C1 segment of cervical spinal cord (tissue), 14 donors: ENCODE data around the gene LBH.
A peak's percentile ranks its signal among the peaks of the same experiment; 100 is the strongest.

Experiments
- DNase-seq, 14 donors: peaks; one replicate each; lab custom pipeline; 2025; lab: John Stamatoyannopoulos, UW

LBH gene

DNA sequence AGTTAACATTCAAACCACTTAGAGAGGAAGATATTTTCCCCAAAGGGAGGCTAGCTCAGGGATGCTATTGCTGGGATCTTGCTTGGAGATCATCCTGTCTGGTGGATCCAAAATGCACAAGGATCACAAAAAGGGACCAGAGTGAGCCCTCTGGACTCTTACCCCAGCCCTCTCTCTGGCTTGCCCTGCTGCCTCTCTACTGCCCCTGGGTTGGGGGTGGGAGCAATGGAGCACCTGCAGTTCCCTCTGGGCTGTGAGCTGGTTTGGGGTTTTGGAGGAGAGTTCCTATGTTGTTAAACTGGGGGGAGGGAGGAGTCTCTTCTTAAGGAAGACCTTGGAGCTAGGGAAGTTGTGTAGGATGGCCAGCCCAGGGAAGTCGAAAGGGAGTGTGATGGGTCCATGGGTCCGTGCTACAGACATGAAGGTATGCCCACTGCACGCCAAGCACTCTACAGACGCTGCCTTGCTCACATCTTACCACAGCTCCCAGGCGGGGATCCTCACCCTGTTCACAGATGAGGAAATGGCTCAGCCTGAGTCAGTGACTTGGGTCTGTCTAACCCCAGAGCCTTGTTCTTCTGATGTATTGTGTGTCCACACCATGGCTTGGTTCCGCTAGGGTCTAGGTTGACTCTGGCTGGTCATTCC lies 3.8 kb downstream of the LBH start:
- no peak for DNase-seq

DNA sequence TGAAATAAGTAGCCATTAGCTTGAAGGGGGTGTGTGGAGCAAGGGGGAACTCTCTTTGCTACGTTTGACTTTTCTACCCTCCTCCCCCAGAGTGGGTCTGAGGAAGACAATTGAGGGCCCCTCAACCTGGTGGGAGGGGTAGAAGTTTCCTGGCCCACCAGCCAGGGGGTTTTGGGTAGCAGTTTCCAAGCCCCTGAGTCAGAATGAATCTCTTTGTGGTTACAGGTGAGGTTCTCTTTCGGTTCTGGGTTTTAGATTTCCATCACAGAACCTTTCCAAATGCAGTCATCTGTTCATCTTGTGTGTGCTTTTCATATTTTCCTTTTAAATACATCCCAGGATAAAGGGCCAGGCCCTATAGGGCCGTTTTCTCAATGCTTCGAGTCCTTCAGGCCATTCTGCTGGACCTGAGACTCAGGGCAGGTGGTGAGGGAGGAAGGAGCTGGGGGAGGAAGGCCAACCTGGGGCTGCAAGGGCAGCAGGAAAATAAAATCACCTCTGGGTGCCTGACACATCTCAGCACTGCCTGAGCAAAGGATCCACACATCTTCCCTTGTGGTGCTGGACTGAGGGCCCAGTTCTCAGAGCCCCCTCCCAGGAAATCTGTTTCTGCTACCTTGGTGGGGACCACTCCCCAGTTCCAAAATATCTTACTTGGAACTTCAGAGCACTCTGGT lies 4.7 kb downstream of the LBH start:
- no peak for DNase-seq

DNA sequence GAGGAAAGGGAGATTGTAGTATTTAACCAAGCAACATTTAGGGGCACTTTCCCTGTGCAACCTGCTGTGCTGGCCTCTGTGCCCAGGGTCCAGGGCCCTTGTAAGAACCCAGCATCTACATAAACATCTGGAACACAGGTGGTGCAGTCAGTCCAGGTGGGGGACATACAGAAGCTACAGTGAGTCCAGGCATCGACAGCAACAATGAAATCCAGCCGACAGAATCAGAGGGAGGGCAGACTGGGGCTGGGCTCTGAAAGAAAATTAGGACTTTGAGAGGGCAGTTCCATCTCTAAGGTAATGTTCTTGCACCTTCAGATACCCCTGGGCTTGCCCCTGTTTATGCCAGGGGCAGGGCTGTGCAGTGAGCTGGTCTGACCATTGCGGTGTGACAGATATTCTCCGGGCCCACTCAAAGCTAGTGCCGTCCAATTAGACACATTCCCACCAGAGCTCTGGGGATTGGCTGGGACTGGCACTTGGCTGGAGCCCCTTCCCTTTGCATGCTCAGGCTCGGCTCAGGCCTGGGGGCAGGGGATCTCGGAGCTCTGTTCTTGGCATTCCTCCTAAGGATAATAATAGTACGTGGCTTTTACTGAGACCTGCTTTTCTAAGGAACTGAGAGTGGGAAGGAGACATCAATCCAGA lies 5.4 kb downstream of the LBH start:
- no peak for DNase-seq

DNA sequence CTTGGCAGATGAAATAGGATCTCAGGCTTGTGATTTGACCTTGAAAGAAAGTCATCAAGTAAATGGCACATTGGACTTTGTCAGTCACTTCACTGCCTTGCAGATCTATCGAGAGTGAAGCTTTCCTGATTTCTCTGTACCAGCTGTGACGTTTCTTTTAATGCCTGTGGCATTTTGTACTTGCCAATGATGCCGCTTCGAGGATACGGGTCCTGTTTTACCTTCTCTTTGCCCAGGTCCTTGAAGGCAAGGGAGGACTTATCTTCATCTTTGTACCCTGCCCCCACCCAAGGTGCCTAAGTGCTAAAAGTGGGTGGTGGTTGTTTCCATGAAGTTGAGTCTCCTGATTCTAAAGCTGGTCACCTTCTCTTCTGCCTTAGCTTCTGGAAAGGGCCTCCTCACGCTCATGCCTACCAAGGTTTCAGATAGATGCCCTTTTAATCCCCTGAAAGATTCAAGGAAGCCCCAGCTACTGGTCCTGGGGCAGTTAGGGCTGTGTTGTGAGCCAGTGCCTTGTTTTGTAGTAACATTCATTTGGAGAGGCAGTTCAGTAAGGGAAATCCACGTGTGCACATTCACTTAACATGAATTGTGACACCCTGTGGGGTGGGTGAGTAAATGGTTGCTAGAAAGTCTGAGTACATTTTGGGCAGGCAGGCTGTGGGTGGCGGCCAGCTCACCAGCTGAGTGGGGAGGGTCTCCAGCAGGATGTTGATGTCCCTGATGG lies 6.1 kb downstream of the LBH start:
- DNase-seq, result no peak

DNA sequence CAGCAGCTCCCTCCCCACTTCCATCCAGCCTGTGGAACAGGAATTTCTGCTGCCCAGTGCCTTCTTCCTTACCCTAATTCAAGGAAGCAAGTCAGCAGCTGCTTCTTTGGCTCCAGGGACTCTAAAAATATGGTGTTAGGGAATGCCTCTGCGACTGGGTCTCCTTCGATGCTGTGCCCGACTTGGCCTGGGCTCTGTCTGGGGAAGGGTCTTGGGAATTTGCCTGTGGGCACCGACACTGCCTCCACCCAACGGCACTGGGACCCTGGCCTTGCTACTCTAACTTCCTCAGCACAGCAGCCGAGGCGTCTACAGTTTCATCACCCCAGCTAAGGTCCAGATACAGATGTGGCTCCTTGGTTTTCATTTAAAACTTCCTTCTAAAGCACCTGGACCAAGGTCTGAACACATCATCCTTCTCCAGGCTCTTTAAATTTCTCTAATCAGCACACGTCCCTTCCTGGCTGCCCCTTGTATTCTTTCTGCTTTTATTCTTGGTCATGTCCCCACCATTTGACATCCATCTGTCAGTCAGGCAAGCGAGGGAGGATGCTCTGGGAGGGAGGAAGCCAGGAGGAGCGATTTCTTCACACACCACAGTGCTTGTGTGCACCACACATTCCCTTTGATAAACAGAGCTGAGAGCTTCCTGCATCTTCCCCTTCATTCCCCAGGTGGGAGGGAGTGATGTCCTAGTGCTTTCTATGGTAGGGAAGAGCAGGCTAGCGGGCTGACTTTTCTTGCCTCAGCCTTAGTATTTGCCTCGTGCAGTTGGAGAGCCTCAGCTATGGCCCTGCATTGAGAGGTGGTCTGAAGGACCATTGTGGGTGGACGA lies 6.8 kb downstream of the LBH start:
- DNase-seq, result no peak

DNA sequence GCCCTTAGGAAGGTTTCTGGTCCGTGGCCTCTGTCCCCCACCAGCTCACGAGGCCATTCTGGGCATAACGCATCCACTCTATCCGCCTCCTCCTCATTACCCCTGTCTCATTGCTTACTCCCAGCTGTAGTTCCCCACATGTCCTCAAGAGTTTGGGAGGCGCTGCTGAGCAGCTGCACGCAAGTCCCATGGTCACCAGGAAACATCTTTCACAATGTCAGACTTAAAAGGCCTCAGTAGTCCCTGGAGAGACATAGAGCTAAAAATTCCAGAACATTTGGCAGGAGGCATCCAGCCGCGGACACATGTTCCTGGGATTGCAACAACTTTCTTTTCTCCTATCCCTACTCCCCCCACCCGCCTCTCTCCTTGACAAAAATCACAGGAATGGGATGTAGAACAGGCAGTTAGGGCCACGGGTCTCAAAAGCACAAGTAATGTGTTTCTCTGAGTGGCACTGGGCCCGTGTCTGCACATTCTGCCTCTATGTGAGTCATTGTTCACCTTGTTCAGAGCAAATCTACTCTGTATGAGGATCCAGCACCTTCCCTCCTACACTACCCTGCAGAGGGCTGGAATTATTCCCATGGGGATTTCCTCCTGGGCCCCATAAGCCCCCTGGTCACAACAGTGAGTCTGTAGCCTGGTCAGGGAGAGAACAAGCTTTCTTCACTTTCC lies 8.1 kb downstream of the LBH start:
- peak in 3 of 14 donors; percentile 5 to 27 (median 13) for DNase-seq

DNA sequence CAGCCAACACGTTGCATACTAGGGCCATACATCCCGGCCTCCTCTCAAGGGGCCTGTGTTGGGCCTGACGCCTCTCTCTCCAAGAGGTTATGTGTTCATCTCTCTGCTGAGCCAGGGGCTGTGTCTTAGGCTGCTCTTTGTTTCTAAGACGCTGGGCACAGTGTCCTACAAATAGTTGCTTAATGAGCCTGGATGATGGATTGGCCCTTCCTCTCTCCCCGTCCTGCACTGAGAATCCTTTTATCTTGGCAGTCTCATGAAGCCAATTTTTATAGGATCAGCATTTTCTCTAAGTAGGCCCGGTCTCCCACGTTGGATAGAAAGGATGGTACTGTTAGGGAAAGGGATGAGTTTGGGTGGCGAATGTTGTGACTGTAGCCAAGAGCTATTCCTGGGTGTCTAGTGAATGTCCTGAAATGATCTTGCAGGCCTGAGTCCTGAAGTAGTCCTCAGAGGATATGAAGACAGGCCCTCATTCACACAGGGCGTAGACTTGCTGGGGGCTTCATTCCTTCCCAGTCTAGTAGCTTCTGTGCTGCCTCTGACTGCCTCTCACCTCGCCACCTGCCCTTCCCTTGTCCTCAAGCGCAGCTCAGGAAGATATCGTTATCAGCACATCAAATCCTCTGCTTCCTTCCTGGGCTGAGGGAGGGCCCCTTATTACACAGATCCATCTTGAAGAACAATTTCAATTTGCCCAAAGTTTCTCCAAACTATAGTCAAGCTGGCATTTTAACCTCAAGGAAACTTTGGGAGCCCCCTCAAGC lies 8.8 kb downstream of the LBH start:
- DNase-seq, result peak in 1 of 14 donors; percentile 28

DNA sequence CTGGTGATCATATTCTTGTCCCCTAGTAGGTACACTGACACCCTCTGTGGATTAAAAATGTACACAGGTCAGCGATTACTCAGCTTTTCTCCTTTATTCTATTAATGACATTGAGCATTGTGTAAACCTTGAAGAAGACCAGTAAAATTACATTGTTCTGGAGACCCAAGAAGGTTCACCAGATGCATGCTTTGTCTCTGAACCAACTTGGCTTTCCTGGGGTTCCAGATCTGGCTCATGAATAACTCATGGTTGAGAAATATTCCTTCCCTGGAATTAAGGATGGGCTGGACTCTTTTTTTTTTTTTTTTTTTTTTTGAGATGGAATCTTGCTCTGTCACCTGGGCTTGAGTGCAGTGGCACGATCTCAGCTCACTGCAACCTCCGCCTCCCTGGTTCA lies 11.9 kb downstream of the LBH start:
- no peak for DNase-seq

DNA sequence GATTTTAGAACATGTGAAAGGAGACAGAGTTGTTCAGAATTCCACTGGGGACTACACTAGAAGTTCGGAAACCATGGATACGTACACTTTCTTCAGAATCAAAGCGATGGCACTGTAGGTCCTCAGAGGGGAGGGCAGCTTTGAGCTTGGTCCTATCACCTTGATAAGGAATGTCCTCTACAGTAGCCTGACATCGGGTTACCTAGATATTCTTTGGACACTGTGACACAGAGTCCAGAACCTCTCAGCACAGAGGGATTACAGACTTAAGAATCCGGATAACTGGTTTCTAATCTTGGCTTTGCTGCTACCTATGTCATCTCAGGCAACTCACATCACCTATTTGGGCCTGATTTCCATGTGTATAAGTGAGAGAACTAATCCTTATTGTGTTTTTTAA lies 14.0 kb downstream of the LBH start:
- no peak for DNase-seq

DNA sequence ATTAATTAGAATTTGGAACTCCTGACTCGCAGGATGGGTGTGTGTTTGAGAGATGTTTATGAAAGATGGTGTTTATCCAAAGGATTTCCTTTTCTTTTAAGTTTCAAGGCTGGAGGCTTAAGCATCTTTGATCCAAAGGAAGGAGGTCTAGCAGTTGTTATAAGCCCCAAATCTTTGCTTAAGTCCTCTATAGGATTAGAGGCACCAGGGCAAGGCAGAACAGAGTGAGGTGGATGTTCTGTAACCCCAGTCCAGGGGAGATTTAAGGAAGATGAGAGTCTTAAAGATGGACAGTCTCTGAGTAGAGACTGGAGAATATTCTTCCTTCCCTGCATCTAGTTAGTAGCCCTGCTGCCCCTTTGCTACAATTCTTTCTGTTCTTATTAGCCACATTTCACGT lies 17.5 kb downstream of the LBH start:
- no peak for DNase-seq

DNA sequence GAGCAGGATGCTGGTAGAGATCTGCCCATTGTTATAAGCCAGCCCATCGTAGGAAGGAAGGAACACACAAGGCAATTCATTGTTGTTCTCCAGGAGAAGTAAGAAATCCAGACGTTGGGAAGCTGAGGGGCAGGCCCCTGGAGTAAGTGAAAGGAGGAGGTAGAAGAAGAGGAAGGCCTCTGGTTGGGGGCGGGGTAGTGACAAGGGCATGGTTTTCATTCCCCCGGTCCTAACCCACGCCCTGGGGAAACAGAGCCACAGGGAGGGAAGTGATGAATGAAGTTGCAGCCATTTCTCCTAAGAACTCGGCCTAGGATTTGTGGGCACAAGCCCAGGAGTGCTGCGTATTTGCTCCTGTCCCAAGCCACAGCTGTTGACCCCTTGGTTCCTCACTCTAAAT lies 18.0 kb downstream of the LBH start:
- no peak for DNase-seq

DNA sequence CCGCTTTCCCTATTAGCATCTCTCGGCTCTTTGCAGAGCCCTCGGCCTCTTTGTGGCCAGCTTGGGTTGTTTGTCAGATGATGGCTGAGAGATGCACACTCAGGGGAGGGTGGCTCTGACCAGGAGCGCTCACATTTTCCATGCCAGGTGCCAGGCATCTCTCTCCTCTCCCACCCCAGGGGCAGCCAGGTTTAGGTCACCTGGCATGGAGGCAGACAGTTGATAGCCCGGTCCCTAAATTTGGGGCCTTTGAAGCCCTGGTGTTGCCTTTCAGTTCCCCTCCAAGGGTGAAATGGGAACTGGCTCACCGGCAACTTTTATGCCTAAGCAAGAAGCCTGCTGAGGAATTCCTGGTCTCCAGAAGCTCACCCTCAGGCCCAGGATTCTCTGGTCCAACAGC lies 19.1 kb downstream of the LBH start:
- DNase-seq, result no peak

DNA sequence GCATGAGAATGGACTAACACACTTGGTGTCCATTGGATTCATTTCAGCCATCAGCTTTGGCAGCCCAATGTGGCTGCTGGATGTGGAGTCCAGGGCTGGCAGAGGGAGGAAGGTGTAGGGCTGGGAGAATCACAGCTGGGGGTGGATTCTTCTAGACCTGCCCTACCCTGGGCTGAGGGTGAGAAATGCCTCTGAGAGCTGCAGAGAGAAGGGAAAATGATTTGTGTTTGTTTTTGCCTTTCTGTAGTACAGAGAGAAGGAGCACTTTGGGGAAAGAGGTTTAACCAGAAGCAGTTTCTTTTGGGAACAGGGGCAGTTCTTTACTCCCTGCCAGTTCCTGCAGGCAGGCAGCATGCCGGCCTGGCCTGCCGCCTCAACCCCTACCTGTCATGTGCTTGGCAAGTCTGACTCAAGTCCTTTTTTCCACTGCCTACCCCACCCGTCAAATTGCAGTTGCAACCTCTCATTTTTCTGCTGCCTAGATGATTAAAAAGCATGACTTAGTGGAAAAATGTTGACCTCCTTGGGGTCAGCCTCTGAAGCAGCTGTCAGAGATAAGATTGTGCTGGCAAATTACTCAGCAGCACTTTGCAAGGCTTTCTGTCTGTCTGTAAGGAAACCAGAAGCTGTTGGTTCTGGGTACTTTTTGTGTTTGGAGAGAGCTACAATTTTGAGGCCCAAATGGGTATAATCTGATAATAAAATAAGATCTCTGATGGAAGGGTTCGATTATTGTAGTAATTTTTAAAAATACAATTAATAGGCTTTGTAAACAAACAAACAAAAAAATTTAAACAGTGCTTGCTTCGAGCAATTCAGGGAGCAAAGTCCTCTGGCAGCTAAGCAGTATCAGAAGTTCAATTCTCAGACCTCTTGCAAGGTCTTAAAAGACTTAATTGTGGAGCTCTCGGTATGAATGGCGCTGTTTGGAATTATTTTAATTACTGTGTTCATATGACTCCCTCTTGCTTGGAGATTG lies 21.7 kb downstream of the LBH start:
- DNase-seq, result peak in 1 of 14 donors; percentile 4

DNA sequence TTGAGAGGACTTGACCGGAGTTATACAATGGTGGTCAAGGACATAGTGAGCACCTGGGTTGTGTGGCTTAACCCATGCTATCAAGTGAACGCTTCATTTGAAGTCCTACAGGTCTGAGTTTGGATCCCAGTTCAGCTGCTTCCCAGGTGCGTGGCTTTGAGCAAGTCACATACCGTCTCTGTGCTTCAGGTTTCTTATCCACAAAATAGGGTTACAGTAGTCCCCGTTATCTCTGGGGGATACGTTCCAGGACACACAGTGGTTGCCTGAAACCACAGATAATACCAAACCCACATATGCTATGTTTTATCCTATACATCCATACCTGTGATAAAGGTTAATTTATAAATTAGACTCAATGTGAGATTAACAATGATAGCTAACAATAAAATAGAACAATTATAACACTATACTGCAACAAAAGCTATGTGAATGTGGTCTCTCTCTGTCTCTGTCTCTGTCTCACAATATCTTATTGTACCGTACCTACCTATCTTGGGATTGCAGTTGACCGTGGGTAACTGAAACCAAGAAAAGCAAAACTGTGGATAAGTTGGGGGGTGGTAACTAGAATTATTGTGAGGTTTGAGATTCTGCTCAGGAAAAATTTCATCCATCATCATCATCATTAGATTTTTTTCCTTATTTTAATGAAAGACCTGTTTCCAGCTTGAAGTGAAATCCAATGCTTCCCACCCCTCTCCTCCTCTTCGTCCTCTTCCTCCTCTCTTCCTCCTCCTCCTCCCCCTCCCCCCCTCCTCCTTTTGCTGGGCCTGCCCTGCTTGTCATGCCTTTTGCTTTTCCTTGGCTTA lies 22.7 kb downstream of the LBH start:
- no peak for DNase-seq

DNA sequence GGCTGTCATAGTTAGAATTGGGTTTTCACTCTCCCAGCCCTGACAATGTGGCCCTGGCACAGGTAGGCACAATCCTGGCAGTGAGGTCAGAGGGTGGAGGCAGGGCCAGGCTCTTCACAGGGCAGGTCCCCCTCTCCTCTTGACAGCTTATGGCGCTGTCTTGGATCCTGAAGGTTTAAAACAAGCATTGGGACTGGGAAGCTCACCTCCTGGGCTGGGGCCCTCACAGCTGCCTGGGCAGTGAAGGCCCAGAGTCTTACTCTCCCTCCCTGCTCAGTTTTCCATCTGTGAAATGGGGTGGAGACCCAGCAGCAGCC lies 23.3 kb downstream of the LBH start:
- DNase-seq, result no peak

DNA sequence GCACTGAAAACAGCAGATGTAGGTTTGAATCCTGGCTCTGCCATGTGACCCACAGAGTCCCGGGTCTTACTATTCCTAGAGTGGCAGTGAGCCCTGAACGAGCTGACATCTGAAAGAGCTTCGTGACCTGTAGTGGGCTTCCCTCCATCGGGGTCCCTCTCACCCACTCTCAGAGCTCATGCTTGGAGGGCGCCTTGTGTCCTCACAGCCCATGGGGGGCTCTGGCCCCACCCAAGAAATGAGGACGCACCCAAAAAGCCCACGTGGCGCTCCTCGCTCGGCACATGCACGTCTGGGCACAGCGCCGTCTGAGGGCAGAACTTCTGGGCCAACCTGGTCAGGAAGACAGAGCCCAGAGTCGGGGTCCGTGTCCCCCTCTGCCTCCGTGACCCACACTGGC lies 23.7 kb downstream of the LBH start:
- no peak for DNase-seq

DNA sequence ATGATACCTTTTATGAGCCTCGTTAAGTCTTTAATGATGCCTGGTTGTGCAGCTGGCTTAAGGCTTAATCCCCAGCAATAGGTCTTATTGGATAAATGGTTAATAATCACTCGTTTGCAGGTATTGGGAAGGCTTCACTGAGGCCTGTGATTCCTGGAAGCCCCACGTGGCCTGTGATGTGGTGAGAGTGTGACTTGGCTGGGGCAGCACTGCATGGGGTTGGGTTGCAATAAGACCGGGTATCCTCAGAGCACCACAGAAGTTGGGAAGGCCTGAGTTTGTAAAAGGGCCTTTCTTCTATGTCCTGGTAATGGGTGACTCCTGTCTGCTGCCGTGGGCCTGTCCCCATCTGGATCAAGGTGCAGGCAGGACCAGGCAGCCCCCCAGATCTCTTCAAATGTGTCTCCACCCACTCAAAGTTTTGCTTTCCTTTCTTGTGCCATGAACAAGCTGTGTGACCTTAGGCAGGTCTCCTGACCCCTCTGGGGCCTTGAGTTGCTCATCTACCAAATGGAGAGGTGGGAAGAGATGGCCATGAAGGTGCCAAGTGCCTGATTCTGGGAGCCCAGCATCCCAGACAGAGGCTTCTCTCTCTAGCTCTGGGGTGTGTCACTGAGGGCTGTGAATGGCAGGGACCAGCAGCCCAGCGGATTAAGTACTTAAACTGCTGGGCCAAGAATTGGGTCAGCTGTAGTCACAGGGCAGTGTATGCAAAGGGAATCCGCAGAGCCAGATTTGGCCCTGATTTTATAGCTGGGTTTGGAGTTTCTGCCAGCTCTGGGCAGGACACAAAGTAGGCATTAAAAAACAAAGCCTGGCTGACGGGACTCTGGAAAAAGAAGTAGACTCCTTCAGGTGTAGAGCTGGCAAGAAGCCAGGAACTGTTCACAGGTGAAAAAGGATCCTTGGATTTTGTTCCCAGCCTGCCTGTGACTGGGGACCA lies 24.4 kb downstream of the LBH start:
- DNase-seq, result no peak
